WTC11 (cell line): ENCODE data around the gene IL5RA. TPM values are rescaled to one million over a fixed set of nuclear protein-coding genes. Genes with fewer than 3 reads are reported as not detected.

Experiments
- ATAC-seq: fragments of 200-7000 bp; cut with Tn5 transposase; 2 replicates; pipeline ENCODE4 v1.10.0; 2021; ENCODE audit warnings: mild to moderate bottlenecking, moderate library complexity
- CTCF ChIA-PET: fragments of 300-600 bp; sonication (Branson Sonifier 250); formaldehyde crosslinking; loops from one replicate; lab custom pipeline; 2021; ENCODE audit warnings: antibody characterized with exemption; lab: Charles Lee
- POLR2A ChIA-PET: fragments of 350-600 bp; sonication (Branson Sonifier 250); formaldehyde crosslinking; loops from one replicate; lab custom pipeline; 2021; ENCODE audit warnings: antibody characterized with exemption; lab: Charles Lee
- DNase-seq: peaks from one replicate; pipeline ENCODE4 v3.0.0; 2021; ENCODE audit warnings: low spot score
- H3K27ac Mint-ChIP-seq: 2 replicates; pipeline ENCODE4 v1.8.0; 2021; ENCODE audit warnings: mixed read lengths
- H3K27me3 Mint-ChIP-seq: 2 replicates; pipeline ENCODE4 v1.8.0; 2021; ENCODE audit warnings: low read depth, mild to moderate bottlenecking, moderate library complexity, mixed read lengths
- H3K36me3 Mint-ChIP-seq: 2 replicates; pipeline ENCODE4 v1.8.0; 2021; ENCODE audit warnings: mixed read lengths
- H3K4me1 Mint-ChIP-seq: 2 replicates; pipeline ENCODE4 v1.8.0; 2022; ENCODE audit warnings: mixed read lengths
- H3K4me3 Mint-ChIP-seq: 2 replicates; pipeline ENCODE4 v1.8.0; 2021; ENCODE audit warnings: mild to moderate bottlenecking, moderate library complexity, mixed read lengths
- H3K9me3 Mint-ChIP-seq: 2 replicates; pipeline ENCODE4 v1.8.0; 2021; ENCODE audit warnings: mixed read lengths
- ETV6 ChIP-seq: sonication (generic); formaldehyde crosslinking; IDR thresholded peaks from 2 replicates; pipeline ENCODE4 v1.8.1; 2022; ENCODE audit warnings: mild to moderate bottlenecking, missing genetic modification reagents
- FOXP1 ChIP-seq: sonication (generic); formaldehyde crosslinking; IDR thresholded peaks from 2 replicates; pipeline ENCODE4 v1.8.0; 2022; ENCODE audit warnings: missing genetic modification reagents, mild to moderate bottlenecking, moderate library complexity, borderline replicate concordance
- GTF2I ChIP-seq: fragments of 250-450 bp; sonication (Bioruptor Pico); conservative IDR thresholded peaks from 2 replicates; pipeline ENCODE4 v1.4.0; 2021; ENCODE audit warnings: mild to moderate bottlenecking
- HMGA2 ChIP-seq: fragments of 250-450 bp; sonication (Bioruptor Pico); IDR thresholded peaks from 2 replicates; pipeline ENCODE4 v1.4.0; 2021; ENCODE audit warnings: mild to moderate bottlenecking, moderate library complexity
- MYBL2 ChIP-seq: sonication (generic); formaldehyde crosslinking; IDR thresholded peaks from 2 replicates; pipeline ENCODE4 v1.8.1; 2023; ENCODE audit warnings: mild to moderate bottlenecking, moderate library complexity, missing genetic modification reagents
- NFE2L1 ChIP-seq: sonication (generic); formaldehyde crosslinking; IDR thresholded peaks from 2 replicates; pipeline ENCODE4 v1.8.1; 2023; ENCODE audit warnings: missing genetic modification reagents
- RORB ChIP-seq: fragments of 250-450 bp; sonication (Bioruptor Pico); IDR thresholded peaks from 2 replicates; pipeline ENCODE4 v1.9.0; 2021; ENCODE audit warnings: mild to moderate bottlenecking
- SOX15 ChIP-seq: fragments of 250-450 bp; sonication (Bioruptor Pico); IDR thresholded peaks from 2 replicates; pipeline ENCODE4 v1.9.0; 2021; ENCODE audit warnings: mild to moderate bottlenecking
- ZNF219 ChIP-seq: sonication (generic); formaldehyde crosslinking; IDR thresholded peaks from 2 replicates; pipeline ENCODE4 v1.8.0; 2023; ENCODE audit warnings: missing genetic modification reagents, mild to moderate bottlenecking, borderline replicate concordance
- ZNF232 ChIP-seq: sonication (generic); formaldehyde crosslinking; IDR thresholded peaks from 2 replicates; pipeline ENCODE4 v1.8.0; 2022; ENCODE audit warnings: mild to moderate bottlenecking, missing genetic modification reagents
- ZNF396 ChIP-seq: fragments of 250-450 bp; sonication (Bioruptor Pico); IDR thresholded peaks from 2 replicates; pipeline ENCODE4 v1.8.0; 2021; ENCODE audit warnings: mild to moderate bottlenecking, moderate library complexity, borderline replicate concordance
- ZNF416 ChIP-seq: fragments of 250-450 bp; sonication (Bioruptor Pico); IDR thresholded peaks from 2 replicates; pipeline ENCODE4 v1.9.0; 2021; ENCODE audit warnings: mild to moderate bottlenecking, inconsistent platforms
- total RNA-seq: library from RNA; stranded (reverse); gene quantifications from 3 replicates; pipeline ENCODE4 v1.2.3, GENCODE V29; 2021
- TF ChIP-seq, protein P1 (sequence below): sonication (generic); formaldehyde crosslinking; IDR thresholded peaks from 2 replicates; pipeline ENCODE4 v1.8.0; 2023; ENCODE audit warnings: mild to moderate bottlenecking, missing genetic modification reagents
- TF ChIP-seq, protein P2 (sequence below): sonication (generic); formaldehyde crosslinking; IDR thresholded peaks from 2 replicates; pipeline ENCODE4 v1.8.1; 2022; ENCODE audit warnings: missing genetic modification reagents, borderline replicate concordance
- TF ChIP-seq, protein P3 (sequence below): sonication (generic); formaldehyde crosslinking; IDR thresholded peaks from 2 replicates; pipeline ENCODE4 v1.8.0; 2023; ENCODE audit warnings: missing genetic modification reagents, mild to moderate bottlenecking, borderline replicate concordance
- TF ChIP-seq, protein P4 (sequence below): sonication (generic); formaldehyde crosslinking; IDR thresholded peaks from 2 replicates; pipeline ENCODE4 v1.8.1; 2022; ENCODE audit warnings: mild to moderate bottlenecking, moderate library complexity, missing genetic modification reagents
- TF ChIP-seq, protein P5 (sequence below): fragments of 250-450 bp; sonication (Bioruptor Pico); IDR thresholded peaks from 2 replicates; pipeline ENCODE4 v1.9.0; 2021; ENCODE audit warnings: mild to moderate bottlenecking, borderline replicate concordance

Gene IL5RA
- total RNA-seq, 1 experiment from 2014 or later, result not detected

DNA sequence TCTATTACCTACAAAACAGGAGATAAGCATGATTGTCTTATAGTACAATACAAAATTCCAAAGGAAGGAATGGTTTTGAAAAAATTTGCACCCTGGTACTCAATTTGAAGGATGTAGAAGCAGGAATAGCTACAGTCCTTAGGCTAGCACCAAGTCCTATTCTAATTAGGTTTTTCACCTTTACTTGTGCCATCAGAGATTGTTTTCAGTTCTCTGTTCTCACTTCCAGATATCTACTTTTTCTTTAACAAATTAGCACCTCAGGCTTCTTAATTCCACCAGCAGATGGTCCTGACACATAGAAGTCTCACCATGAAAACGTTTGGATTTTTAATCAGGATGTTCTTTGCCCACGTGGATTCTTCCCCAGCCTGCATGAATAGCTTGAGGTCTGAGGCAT is 43.8 kb downstream of the IL5RA start (continued):
- TF ChIP-seq, protein P1, sequence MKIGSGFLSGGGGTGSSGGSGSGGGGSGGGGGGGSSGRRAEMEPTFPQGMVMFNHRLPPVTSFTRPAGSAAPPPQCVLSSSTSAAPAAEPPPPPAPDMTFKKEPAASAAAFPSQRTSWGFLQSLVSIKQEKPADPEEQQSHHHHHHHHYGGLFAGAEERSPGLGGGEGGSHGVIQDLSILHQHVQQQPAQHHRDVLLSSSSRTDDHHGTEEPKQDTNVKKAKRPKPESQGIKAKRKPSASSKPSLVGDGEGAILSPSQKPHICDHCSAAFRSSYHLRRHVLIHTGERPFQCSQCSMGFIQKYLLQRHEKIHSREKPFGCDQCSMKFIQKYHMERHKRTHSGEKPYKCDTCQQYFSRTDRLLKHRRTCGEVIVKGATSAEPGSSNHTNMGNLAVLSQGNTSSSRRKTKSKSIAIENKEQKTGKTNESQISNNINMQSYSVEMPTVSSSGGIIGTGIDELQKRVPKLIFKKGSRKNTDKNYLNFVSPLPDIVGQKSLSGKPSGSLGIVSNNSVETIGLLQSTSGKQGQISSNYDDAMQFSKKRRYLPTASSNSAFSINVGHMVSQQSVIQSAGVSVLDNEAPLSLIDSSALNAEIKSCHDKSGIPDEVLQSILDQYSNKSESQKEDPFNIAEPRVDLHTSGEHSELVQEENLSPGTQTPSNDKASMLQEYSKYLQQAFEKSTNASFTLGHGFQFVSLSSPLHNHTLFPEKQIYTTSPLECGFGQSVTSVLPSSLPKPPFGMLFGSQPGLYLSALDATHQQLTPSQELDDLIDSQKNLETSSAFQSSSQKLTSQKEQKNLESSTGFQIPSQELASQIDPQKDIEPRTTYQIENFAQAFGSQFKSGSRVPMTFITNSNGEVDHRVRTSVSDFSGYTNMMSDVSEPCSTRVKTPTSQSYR, result no peak
- TF ChIP-seq RORB (no peak), ZNF416 (CRISPR knock-in tag) (no peak)

DNA sequence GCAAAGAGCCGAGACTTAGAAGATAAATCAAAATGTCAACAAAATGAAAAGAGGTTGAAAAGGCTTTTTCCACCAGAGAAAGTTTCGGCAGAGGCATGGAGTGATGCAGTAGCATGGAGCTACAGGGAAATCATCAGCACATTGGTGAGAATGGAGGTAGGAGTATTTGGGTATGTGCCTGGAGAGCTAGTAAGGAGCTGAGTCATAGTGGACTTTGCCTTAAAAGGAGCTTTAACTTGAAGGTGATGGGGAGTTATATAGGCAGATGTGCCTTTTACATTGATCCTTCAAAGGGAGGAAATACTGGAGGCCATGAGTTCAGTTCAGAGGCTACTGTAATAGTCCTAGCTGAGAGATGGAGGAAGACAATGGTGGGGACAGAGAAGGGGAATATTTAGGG is 44.3 kb downstream of the IL5RA start:
- TF ChIP-seq, protein P2, sequence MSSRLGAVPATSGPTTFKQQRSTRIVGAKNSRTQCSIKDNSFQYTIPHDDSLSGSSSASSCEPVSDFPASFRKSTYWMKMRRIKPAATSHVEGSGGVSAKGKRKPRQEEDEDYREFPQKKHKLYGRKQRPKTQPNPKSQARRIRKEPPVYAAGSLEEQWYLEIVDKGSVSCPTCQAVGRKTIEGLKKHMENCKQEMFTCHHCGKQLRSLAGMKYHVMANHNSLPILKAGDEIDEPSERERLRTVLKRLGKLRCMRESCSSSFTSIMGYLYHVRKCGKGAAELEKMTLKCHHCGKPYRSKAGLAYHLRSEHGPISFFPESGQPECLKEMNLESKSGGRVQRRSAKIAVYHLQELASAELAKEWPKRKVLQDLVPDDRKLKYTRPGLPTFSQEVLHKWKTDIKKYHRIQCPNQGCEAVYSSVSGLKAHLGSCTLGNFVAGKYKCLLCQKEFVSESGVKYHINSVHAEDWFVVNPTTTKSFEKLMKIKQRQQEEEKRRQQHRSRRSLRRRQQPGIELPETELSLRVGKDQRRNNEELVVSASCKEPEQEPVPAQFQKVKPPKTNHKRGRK (CRISPR knock-in tag), result no peak
- Mint-ChIP-seq H3K4me3 (no peak overlapping the region), H3K9me3 (peaks cover 59% of the 10 kb centered on the region), H3K27ac (no peak overlapping the region), H3K4me1 (peaks cover 9% of the 10 kb centered on the region), H3K27me3 (peaks cover 2% of the 10 kb centered on the region; the same call in 1 of the 2 replicates), H3K36me3 (peaks cover 49% of the 10 kb centered on the region)
- POLR2A ChIA-PET, result no interaction called here
- ATAC-seq, result no peak
- CTCF ChIA-PET, result no interaction called here
- DNase-seq, result no peak

DNA sequence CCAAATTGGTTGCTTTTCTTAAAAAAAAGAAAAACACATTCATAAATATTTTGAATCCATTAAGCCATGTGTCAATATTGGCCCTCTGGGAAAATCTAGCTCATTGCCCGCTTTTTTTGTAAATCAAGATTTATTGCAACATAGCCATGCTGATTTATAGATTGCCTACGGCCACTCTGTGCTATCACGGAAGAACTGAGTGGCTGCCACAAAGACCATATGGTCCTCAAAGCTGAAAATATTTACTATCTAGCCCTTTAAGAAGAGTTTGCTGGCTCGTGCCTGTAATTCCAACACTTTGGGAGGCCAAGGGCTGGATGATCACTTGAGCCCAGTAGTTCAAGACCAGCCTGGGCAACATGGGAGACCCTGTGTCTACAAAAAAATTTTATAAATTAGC is 45.9 kb downstream of the IL5RA start:
- no peak for TF ChIP-seq ETV6 (CRISPR knock-in tag)
- DNase-seq, result no peak
- H3K9me3 Mint-ChIP-seq, result peaks cover 64% of the 10 kb centered on the region
- peaks cover 50% of the 10 kb centered on the region for H3K36me3 Mint-ChIP-seq
- H3K27me3 Mint-ChIP-seq, result peaks cover 2% of the 10 kb centered on the region; the same call in 1 of the 2 replicates
- H3K4me3 Mint-ChIP-seq, result no peak overlapping the region
- POLR2A ChIA-PET, result no interaction called here
- CTCF ChIA-PET, result no interaction called here
- H3K4me1 Mint-ChIP-seq, result peaks cover 16% of the 10 kb centered on the region
- H3K27ac Mint-ChIP-seq, result no peak overlapping the region
- no peak for ATAC-seq

DNA sequence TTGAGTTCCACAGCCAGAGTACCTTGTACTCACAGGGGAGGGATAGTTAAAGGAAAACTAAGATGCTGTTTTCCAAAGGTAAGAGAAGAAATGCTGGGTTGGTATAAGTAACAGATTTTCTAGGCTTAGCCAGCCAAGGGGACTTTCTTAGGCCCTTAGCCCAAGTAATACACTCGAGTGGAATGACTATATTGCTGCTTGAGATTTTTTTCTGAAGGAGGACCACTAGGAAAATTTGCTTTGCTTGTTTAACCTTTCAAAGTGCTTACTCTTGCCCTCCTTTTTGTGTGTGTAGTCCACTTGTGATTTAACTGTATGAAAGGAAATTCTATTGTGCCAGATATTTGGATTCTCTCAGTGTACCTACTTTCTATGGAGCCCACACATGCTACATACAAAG is 50.5 kb downstream of the IL5RA start:
- Mint-ChIP-seq H3K9me3 (peaks cover 63% of the 10 kb centered on the region), H3K4me3 (no peak overlapping the region), H3K27me3 (no peaks in the 10 kb centered on the region; the same call in 1 of the 2 replicates)
- ATAC-seq, result no peak
- CTCF ChIA-PET, result no interaction called here
- DNase-seq, result no peak
- no peak for TF ChIP-seq ZNF232 (CRISPR knock-in tag)
- TF ChIP-seq, protein P3, sequence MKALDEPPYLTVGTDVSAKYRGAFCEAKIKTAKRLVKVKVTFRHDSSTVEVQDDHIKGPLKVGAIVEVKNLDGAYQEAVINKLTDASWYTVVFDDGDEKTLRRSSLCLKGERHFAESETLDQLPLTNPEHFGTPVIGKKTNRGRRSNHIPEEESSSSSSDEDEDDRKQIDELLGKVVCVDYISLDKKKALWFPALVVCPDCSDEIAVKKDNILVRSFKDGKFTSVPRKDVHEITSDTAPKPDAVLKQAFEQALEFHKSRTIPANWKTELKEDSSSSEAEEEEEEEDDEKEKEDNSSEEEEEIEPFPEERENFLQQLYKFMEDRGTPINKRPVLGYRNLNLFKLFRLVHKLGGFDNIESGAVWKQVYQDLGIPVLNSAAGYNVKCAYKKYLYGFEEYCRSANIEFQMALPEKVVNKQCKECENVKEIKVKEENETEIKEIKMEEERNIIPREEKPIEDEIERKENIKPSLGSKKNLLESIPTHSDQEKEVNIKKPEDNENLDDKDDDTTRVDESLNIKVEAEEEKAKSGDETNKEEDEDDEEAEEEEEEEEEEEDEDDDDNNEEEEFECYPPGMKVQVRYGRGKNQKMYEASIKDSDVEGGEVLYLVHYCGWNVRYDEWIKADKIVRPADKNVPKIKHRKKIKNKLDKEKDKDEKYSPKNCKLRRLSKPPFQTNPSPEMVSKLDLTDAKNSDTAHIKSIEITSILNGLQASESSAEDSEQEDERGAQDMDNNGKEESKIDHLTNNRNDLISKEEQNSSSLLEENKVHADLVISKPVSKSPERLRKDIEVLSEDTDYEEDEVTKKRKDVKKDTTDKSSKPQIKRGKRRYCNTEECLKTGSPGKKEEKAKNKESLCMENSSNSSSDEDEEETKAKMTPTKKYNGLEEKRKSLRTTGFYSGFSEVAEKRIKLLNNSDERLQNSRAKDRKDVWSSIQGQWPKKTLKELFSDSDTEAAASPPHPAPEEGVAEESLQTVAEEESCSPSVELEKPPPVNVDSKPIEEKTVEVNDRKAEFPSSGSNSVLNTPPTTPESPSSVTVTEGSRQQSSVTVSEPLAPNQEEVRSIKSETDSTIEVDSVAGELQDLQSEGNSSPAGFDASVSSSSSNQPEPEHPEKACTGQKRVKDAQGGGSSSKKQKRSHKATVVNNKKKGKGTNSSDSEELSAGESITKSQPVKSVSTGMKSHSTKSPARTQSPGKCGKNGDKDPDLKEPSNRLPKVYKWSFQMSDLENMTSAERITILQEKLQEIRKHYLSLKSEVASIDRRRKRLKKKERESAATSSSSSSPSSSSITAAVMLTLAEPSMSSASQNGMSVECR (CRISPR knock-in tag), result no peak
- TF ChIP-seq, protein P4, sequence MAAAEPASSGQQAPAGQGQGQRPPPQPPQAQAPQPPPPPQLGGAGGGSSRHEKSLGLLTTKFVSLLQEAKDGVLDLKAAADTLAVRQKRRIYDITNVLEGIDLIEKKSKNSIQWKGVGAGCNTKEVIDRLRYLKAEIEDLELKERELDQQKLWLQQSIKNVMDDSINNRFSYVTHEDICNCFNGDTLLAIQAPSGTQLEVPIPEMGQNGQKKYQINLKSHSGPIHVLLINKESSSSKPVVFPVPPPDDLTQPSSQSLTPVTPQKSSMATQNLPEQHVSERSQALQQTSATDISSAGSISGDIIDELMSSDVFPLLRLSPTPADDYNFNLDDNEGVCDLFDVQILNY (CRISPR knock-in tag), result no peak
- no peak for TF ChIP-seq NFE2L1 (CRISPR knock-in tag)
- TF ChIP-seq FOXP1 (CRISPR knock-in tag), result no peak
- TF ChIP-seq ETV6 (CRISPR knock-in tag), result no peak
- no peak for TF ChIP-seq MYBL2 (CRISPR knock-in tag)
- no peak for TF ChIP-seq ZNF396
- TF ChIP-seq GTF2I (CRISPR knock-in tag), result no peak
- TF ChIP-seq, protein P5, sequence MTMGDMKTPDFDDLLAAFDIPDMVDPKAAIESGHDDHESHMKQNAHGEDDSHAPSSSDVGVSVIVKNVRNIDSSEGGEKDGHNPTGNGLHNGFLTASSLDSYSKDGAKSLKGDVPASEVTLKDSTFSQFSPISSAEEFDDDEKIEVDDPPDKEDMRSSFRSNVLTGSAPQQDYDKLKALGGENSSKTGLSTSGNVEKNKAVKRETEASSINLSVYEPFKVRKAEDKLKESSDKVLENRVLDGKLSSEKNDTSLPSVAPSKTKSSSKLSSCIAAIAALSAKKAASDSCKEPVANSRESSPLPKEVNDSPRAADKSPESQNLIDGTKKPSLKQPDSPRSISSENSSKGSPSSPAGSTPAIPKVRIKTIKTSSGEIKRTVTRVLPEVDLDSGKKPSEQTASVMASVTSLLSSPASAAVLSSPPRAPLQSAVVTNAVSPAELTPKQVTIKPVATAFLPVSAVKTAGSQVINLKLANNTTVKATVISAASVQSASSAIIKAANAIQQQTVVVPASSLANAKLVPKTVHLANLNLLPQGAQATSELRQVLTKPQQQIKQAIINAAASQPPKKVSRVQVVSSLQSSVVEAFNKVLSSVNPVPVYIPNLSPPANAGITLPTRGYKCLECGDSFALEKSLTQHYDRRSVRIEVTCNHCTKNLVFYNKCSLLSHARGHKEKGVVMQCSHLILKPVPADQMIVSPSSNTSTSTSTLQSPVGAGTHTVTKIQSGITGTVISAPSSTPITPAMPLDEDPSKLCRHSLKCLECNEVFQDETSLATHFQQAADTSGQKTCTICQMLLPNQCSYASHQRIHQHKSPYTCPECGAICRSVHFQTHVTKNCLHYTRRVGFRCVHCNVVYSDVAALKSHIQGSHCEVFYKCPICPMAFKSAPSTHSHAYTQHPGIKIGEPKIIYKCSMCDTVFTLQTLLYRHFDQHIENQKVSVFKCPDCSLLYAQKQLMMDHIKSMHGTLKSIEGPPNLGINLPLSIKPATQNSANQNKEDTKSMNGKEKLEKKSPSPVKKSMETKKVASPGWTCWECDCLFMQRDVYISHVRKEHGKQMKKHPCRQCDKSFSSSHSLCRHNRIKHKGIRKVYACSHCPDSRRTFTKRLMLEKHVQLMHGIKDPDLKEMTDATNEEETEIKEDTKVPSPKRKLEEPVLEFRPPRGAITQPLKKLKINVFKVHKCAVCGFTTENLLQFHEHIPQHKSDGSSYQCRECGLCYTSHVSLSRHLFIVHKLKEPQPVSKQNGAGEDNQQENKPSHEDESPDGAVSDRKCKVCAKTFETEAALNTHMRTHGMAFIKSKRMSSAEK (CRISPR knock-in tag), result no peak
- TF ChIP-seq SOX15 (CRISPR knock-in tag), result no peak
- no peak for TF ChIP-seq ZNF219 (CRISPR knock-in tag)
- no peak for TF ChIP-seq HMGA2 (CRISPR knock-in tag)
- TF ChIP-seq, all 79 proteins: peak for 0
- Mint-ChIP-seq H3K27ac (no peak overlapping the region), H3K4me1 (peaks cover 16% of the 10 kb centered on the region), H3K36me3 (peaks cover 43% of the 10 kb centered on the region)
- POLR2A ChIA-PET, result no interaction called here
